GM21619 (cell line): ENCODE measurements around the gene TNIP2.
"Not testable (repeated sequence)": the region's sequence is repeated elsewhere in the genome, so short reads cannot be mapped to it uniquely, and the experiment has no call there.

Source experiments
- ATAC-seq: cut with Tn5 transposase; IDR thresholded peaks from one replicate; pipeline ENCODE4 v1.9.1; 2021; ENCODE audit not compliant: unreplicated experiment

Gene TNIP2

GRCh38 chr4:2768124-2768523, 12.0 kb upstream of the TNIP2 start:
- no peak for ATAC-seq

GRCh38 chr4:2767705-2768074, 11.6 kb upstream of the TNIP2 start:
- no peak for ATAC-seq

- ATAC-seq = no peak
These were observed 11.0 kb upstream of the TNIP2 start for GRCh38 chr4:2767046-2767704.

GRCh38 chr4:2765832-2766526, 9.8 kb upstream of the TNIP2 start:
- ATAC-seq = no peak

- ATAC-seq = no peak
These were observed 7.4 kb upstream of the TNIP2 start for GRCh38 chr4:2763511-2763967.

- not testable (repeated sequence) for ATAC-seq
These were observed 6.6 kb upstream of the TNIP2 start for GRCh38 chr4:2762486-2763370.

- ATAC-seq = no peak
These were observed 5.9 kb upstream of the TNIP2 start for GRCh38 chr4:2762048-2762447.

- ATAC-seq = no peak
These were observed 5.1 kb upstream of the TNIP2 start for GRCh38 chr4:2761035-2761923.

- no peak for ATAC-seq
These were observed 1.3 kb upstream of the TNIP2 start for GRCh38 chr4:2757426-2757825.

GRCh38 chr4:2756691-2757350, 685 bp upstream of the TNIP2 start:
- ATAC-seq = no peak

- no peak for ATAC-seq
These were observed 1.0 kb downstream of the TNIP2 start for GRCh38 chr4:2754848-2755819.

- ATAC-seq = no peak
These were observed 2.7 kb downstream of the TNIP2 start for GRCh38 chr4:2753436-2753835.

- no peak for ATAC-seq
These were observed 5.2 kb downstream of the TNIP2 start for GRCh38 chr4:2750719-2751605.

- no peak for ATAC-seq
These were observed 9.0 kb downstream of the TNIP2 start for GRCh38 chr4:2746891-2747695.

GRCh38 chr4:2745981-2746806, 9.9 kb downstream of the TNIP2 start:
- ATAC-seq = peak; percentile 90

GRCh38 chr4:2745516-2745915, 10.6 kb downstream of the TNIP2 start:
- ATAC-seq = no peak
